A549 (cell line): Measurements from ENCODE around the gene PRKCG.

Experiments
- CHD2 ChIP-seq: fragments of 150-350 bp; IDR thresholded peaks from 2 replicates; pipeline ENCODE4 v1.6.1; 2014; ENCODE audit warnings: low read length; ENCODE audit not compliant: partially characterized antibody
- MAFK ChIP-seq: fragments of 450-650 bp; IDR thresholded peaks from 2 replicates; pipeline ENCODE4 v1.6.1; 2014; ENCODE audit not compliant: partially characterized antibody
- NFE2L2 ChIP-seq: fragments of 150-350 bp; conservative IDR thresholded peaks from 2 replicates; pipeline ENCODE4 v1.6.1; 2014; ENCODE audit warnings: low read length
- PHF8 ChIP-seq: fragments of 200-600 bp; sonication (generic); IDR thresholded peaks from 2 replicates; pipeline ENCODE4 v1.6.1; 2016; ENCODE audit warnings: low read depth, mild to moderate bottlenecking, antibody characterized with exemption, moderate library complexity, borderline replicate concordance
- TF ChIP-seq, protein P1 (sequence below): fragments of >200 bp; sonication (Bioruptor Twin); formaldehyde crosslinking; IDR thresholded peaks from 3 replicates; pipeline ENCODE4 v1.5.1; 2016

DNA sequence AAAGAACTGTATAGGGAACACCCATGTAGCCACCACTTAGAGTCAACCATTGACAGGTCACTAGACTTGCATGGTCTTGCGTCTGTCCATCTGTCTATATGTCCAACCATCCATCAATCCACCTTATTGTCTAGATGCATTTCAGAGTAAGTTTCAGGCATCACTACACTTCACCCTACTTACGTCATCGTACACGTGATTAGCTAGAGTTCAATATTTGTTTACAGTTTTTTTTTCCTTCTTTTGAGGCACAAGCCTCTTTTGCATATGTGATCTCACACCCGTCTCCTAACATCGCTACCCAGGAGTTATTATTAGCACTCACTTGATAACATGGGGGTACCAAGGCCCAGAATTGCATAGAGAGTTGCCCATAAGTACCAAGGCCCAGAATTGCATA is 34.0 kb downstream of the PRKCG start:
- TF ChIP-seq, protein P1, sequence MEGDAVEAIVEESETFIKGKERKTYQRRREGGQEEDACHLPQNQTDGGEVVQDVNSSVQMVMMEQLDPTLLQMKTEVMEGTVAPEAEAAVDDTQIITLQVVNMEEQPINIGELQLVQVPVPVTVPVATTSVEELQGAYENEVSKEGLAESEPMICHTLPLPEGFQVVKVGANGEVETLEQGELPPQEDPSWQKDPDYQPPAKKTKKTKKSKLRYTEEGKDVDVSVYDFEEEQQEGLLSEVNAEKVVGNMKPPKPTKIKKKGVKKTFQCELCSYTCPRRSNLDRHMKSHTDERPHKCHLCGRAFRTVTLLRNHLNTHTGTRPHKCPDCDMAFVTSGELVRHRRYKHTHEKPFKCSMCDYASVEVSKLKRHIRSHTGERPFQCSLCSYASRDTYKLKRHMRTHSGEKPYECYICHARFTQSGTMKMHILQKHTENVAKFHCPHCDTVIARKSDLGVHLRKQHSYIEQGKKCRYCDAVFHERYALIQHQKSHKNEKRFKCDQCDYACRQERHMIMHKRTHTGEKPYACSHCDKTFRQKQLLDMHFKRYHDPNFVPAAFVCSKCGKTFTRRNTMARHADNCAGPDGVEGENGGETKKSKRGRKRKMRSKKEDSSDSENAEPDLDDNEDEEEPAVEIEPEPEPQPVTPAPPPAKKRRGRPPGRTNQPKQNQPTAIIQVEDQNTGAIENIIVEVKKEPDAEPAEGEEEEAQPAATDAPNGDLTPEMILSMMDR: no peak
- TF ChIP-seq MAFK (no peak), CHD2 (no peak), NFE2L2 (no peak), PHF8 (no peak)
